HepG2 (cell line): ENCODE data around the gene GOLGA6C. TPM values are rescaled to one million over a fixed set of nuclear protein-coding genes. Genes with fewer than 3 reads are reported as not detected.
"Not testable (repeated sequence)": the region's sequence is repeated elsewhere in the genome, so short reads cannot be mapped to it uniquely, and the experiment has no call there.

Source experiments
- ATAC-seq: fragments of 200-7000 bp; cut with Tn5 transposase; 3 replicates; pipeline ENCODE4 v1.9.1; 2020; ENCODE audit warnings: mild to moderate bottlenecking, moderate library complexity
- BruUV-seq: library from RNA; stranded (reverse); fragments of 400-500 nt; replicated peaks from 2 replicates; lab custom pipeline; 2021; lab: Mats Ljungman, UMichigan
- CTCF ChIA-PET: fragments of 300-600 bp; formaldehyde crosslinking; extraction: SDS; loops from one replicate; lab custom pipeline; 2021; ENCODE audit warnings: low total read pairs, inconsistent platforms, low intra/inter-chr PET ratio; lab: Yijun Ruan, JAX
- POLR2A ChIA-PET: fragments of 350-600 bp; sonication (Branson Sonifier 250); formaldehyde crosslinking; loops from one replicate; lab custom pipeline; 2020; ENCODE audit warnings: antibody characterized with exemption, inconsistent platforms; lab: Yijun Ruan, JAX
- DNase-seq: peaks from one replicate; pipeline ENCODE4 v3.0.0-alpha.2; 2015; ENCODE audit warnings: low spot score
- FAIRE-seq: peaks from 3 replicates; lab custom pipeline; 2011; peaks lifted over from hg19 to GRCh38; lab: Jason Lieb, UNC
- H2AFZ ChIP-seq: one replicate; pipeline ENCODE4 v1.6.1; 2011; ENCODE audit warnings: low read length, inconsistent platforms
- H3K27ac ChIP-seq: fragments of 300-600 bp; 3 replicates; pipeline ENCODE4 v1.8.0; 2011; ENCODE audit warnings: mixed run types, mild to moderate bottlenecking, mixed read lengths, low read length, inconsistent platforms; ENCODE audit not compliant: insufficient read depth; ENCODE audit errors: extremely low read length
- H3K27me3 ChIP-seq, 2 experiments: fragments of 200-600 bp in 1 of 2; 2 replicates in 1 of 2; 3 replicates in 1 of 2; pipeline versions ENCODE4 v1.6.0 to v1.8.0; 2011; ENCODE audit warnings: low read length in 2 of 2, mild to moderate bottlenecking in 2 of 2, moderate library complexity in 2 of 2, inconsistent platforms in 1 of 2; ENCODE audit not compliant: insufficient read depth in 2 of 2, control insufficient read depth in 1 of 2
- H3K36me3 ChIP-seq, 2 experiments: fragments of 200-600 bp in 1 of 2; replicated peaks in 1 of 2; 2 replicates in 1 of 2; 3 replicates in 1 of 2; pipeline versions ENCODE4 v1.5.1 to v1.8.0; 2011; ENCODE audit warnings: low read length in 2 of 2, inconsistent platforms in 1 of 2; ENCODE audit not compliant: insufficient read depth in 2 of 2, control insufficient read depth in 1 of 2
- H3K4me1 ChIP-seq: 2 replicates; pipeline ENCODE4 v1.5.1; 2012; ENCODE audit warnings: low read length, inconsistent platforms; ENCODE audit not compliant: insufficient read depth
- H3K4me2 ChIP-seq: 2 replicates; pipeline ENCODE4 v1.6.0; 2011; ENCODE audit warnings: low read depth, low read length, inconsistent platforms
- H3K4me3 ChIP-seq, 3 experiments: fragments of 200-600 bp in 1 of 3; sonication (generic), shearing (Covaris generic) in 1 of 3; replicated peaks in 1 of 3; 2 replicates each; pipeline ENCODE4 v1.5.1; 2011 to 2016; ENCODE audit warnings: low read length in 3 of 3, inconsistent platforms in 2 of 3, low read depth in 2 of 3, mild to moderate bottlenecking in 2 of 3, control low read depth in 1 of 3, mixed read lengths in 1 of 3; ENCODE audit not compliant: insufficient read depth in 1 of 3
- H3K79me2 ChIP-seq: one replicate; pipeline ENCODE4 v1.6.1; 2011; ENCODE audit warnings: low read length, inconsistent platforms; ENCODE audit not compliant: insufficient read depth
- H3K9ac ChIP-seq: 2 replicates; pipeline ENCODE4 v1.6.0; 2011; ENCODE audit warnings: mild to moderate bottlenecking, low read depth, low read length, inconsistent platforms; ENCODE audit not compliant: insufficient read depth
- H3K9me3 ChIP-seq: 2 replicates; pipeline ENCODE4 v1.5.1; 2012; ENCODE audit warnings: mild to moderate bottlenecking, low read length
- H4K20me1 ChIP-seq: 2 replicates; pipeline ENCODE4 v1.6.0; 2011; ENCODE audit warnings: inconsistent platforms, mild to moderate bottlenecking, low read length, moderate library complexity; ENCODE audit not compliant: insufficient read depth
- CCAR2 ChIP-seq: fragments of 200-400 bp; formaldehyde crosslinking; optimal IDR thresholded peaks from 2 replicates; pipeline ENCODE3; 2018; ENCODE audit warnings: low read depth, mild to moderate bottlenecking, low read length, moderate library complexity
- MBD4 ChIP-seq: IDR thresholded peaks from 2 replicates; pipeline ENCODE4 v1.6.1; 2012; ENCODE audit warnings: low read length, inconsistent platforms, borderline replicate concordance
- SIX1 ChIP-seq: sonication (generic); formaldehyde crosslinking; IDR thresholded peaks from 2 replicates; pipeline ENCODE4 v1.4.0; 2020; ENCODE audit warnings: missing genetic modification reagents, borderline replicate concordance
- TCF7 ChIP-seq: sonication (generic); IDR thresholded peaks from 2 replicates; pipeline ENCODE4 v1.6.1; 2016; ENCODE audit warnings: antibody characterized with exemption, low read depth
- THAP8 ChIP-seq: sonication (generic); formaldehyde crosslinking; IDR thresholded peaks from 2 replicates; pipeline ENCODE4 v1.5.1; 2020; ENCODE audit warnings: missing genetic modification reagents, mild to moderate bottlenecking, borderline replicate concordance
- THYN1 ChIP-seq: sonication (generic); formaldehyde crosslinking; IDR thresholded peaks from 2 replicates; pipeline ENCODE4 v1.8.1; 2023; ENCODE audit warnings: low read depth, mild to moderate bottlenecking, moderate library complexity, missing genetic modification reagents, borderline replicate concordance
- ZNF224 ChIP-seq: sonication (generic); formaldehyde crosslinking; IDR thresholded peaks from 2 replicates; pipeline ENCODE4 v1.5.0; 2020; ENCODE audit warnings: mild to moderate bottlenecking, missing genetic modification reagents
- ZNF24 ChIP-seq: fragments of 450-650 bp; IDR thresholded peaks from 2 replicates; pipeline ENCODE4 v1.6.1; 2017; ENCODE audit warnings: antibody characterized with exemption, mild to moderate bottlenecking
- ZNF280B ChIP-seq: sonication (generic); formaldehyde crosslinking; IDR thresholded peaks from 2 replicates; pipeline ENCODE4 v1.5.0; 2020; ENCODE audit warnings: missing genetic modification reagents, mild to moderate bottlenecking, borderline replicate concordance
- WGBS: methylation state at CpG from one replicate; pipeline ENCODE4 v1.1.6; 2017; ENCODE audit warnings: low lambda C conversion rate; 5-methylcytosine and 5-hydroxymethylcytosine counted together
- in situ Hi-C: cut with HindIII; loops from 2 replicates; pipeline ENCODE4 v1.10.0; 2017; ENCODE audit warnings: low pct_unique_long_range_greater_than_20kb; ENCODE audit not compliant: extremely low pct_ligation_motif_present
- intact Hi-C: fragments of 100-400 bp; cut with micrococcal nuclease; formaldehyde crosslinking; loops from one replicate; pipeline ENCODE4 v1.10.0; 2022; ENCODE audit not compliant: unreplicated experiment
- polyA plus RNA-seq, 8 experiments: library from polyadenylated mRNA; depleted of rRNA in 3 of 8; stranded (reverse) in 7 of 8; unstranded in 1 of 8; fragments of >200 nt; fragmentation: Illumina TruSeq in 4 of 8; extraction: Trizol in 4 of 8; gene quantifications; 2 replicates each; pipeline versions ENCODE4 v1.2.1 to v1.2.3, GENCODE V29; 2011 to 2016; ENCODE audit warnings: low read depth in 4 of 8, missing spikeins in 1 of 8, mixed read lengths in 1 of 8; ENCODE audit not compliant: insufficient read depth in 1 of 8
- total RNA-seq, 5 experiments: library from RNA; depleted of rRNA; stranded (reverse); fragments of >200 nt; fragmentation: Illumina TruSeq; extraction: Trizol; gene quantifications; 2 replicates each; pipeline ENCODE4 v1.2.3, GENCODE V29; 2016; ENCODE audit warnings: low read depth in 1 of 5

Gene GOLGA6C
- total and polyA plus RNA-seq, 2 of the 13 experiments (the other 11 are each of a cell fraction or from before 2014, with no cell fraction given), result not detected

GRCh38 chr15:75249726-75250125, 8.4 kb upstream of the GOLGA6C start:
- Histone ChIP-seq H3K9me3 (no peaks in the 10 kb centered on the region), H4K20me1 (no peaks in the 10 kb centered on the region), H3K27me3 (peaks cover 3 to 13% of the 10 kb centered on the region in 2 experiments; a peak in 2 of 5 replicates), H3K79me2 (no peaks in the 10 kb centered on the region), H3K27ac (no peak overlapping the region), H3K4me3 (no peak overlapping the region), H3K4me2 (no peak overlapping the region), H3K9ac (no peak overlapping the region), H2AFZ (no peak overlapping the region), H3K4me1 (peaks cover 29% of the 10 kb centered on the region), H3K36me3 (no peaks in the 10 kb centered on the region)
- DNase-seq (no peak), ATAC-seq (no peak), FAIRE-seq (no peak)
- POLR2A ChIA-PET, result no interaction called here
- in situ Hi-C loops (loop anchor here (25.0 kb wide), 1 partner anchor 513 kb away; no protein-coding TSS in a partner anchor), intact Hi-C loops (no loop called here)
- WGBS, result 13% methylated on average over 4 of the region's 4 CpGs
- BruUV-seq, result no TSS peak
- TF ChIP-seq SIX1 (CRISPR knock-in tag), result no peak
- no peak for TF ChIP-seq THAP8 (CRISPR knock-in tag)
- TF ChIP-seq MBD4, result no peak
- TF ChIP-seq TCF7, result no peak
- no peak for TF ChIP-seq ZNF24
- no peak for TF ChIP-seq ZNF280B (CRISPR knock-in tag)
- TF ChIP-seq ZNF224 (CRISPR knock-in tag), result no peak
- TF ChIP-seq CCAR2, result no peak
- no peak for TF ChIP-seq THYN1 (CRISPR knock-in tag)
- CTCF ChIA-PET, result no interaction called here

- POLR2A ChIA-PET, BruUV-seq, ATAC-seq, CTCF ChIA-PET, FAIRE-seq, H3K9me3 ChIP-seq, H4K20me1 ChIP-seq, H3K9ac ChIP-seq, DNase-seq, H3K79me2 ChIP-seq, H3K4me2 ChIP-seq, H2AFZ ChIP-seq, H3K36me3 ChIP-seq, intact Hi-C loops, H3K4me3 ChIP-seq, in situ Hi-C loops, H3K27ac ChIP-seq: not testable (repeated sequence)
- H3K4me1 ChIP-seq, result peaks cover 29% of the 10 kb centered on the region
- H3K27me3 ChIP-seq, result peaks cover 3 to 13% of the 10 kb centered on the region in 2 experiments; a peak in 2 of 5 replicates
- WGBS, result 39% methylated on average over 4 of the region's 4 CpGs
Measured at GRCh38 chr15:75251343-75251742, 6.8 kb upstream of the GOLGA6C start.
